Measurements from ENCODE around the gene L3MBTL4.

The L3MBTL4 gene

DNA sequence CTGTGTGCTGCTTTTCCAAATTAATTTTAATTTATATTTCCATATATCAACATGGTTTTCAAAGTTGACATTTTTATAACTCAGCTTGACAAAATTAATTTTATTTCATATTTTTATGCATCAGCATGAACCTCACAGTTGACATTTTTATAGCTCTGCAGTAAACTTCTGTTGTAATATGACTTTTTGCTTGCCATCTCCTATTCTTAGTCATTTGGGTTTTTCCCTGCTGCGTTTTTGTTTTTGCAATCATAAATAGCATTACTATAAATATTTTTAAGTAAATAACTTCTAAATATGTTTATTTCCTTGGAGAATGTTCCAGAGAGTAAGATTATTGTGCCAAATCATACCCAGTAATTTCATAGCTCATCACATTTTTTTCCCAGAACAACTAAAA is 21.0 kb upstream of the L3MBTL4 start:
- no peak for TF ChIP-seq CTCF (IDR thresholded peaks at IDR 0.05; ENCODE audit: low read depth, low read length, missing control alignments)
- no peak for DNase-seq (ENCODE audit: low read depth)
- no peak overlapping the region for H3K4me3 ChIP-seq (ENCODE audit: low read depth, low read length)

DNA sequence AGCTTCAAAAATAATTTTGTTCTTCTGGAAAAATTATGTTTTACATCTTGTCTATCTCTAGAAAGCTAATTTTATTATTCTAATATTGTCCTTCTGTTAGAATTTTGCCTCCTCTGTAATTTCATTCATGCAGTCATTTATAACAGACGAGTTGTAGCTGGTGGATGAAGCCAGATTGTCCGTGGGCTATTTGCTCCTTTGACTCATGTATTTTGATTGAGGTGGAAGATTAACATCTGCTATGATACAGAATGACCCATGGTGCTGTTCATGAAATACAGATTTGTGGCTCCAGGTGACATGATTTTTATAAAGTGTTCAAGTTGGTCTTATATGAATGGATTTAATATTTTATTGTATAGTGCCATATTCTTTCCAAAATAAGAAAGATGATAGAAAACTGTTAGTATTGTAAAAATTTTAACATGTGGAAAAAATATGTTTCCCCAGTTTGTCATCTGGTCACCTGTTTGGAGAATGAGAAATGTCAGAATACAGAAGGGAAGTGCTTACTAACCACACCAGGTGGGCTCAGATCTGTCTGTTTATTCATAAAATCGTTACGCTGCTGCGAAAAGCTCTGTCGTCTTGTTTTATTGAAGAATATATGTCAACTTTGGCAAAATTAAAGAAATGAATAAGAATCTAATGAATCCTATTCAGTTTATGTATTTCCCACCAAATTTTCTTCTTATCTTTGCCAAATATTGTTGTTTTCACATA is 20.4 kb upstream of the L3MBTL4 start:
- no peak for DNase-seq (ENCODE audit: low read depth)
- H3K4me3 ChIP-seq (ENCODE audit: low read depth, low read length) = no peak overlapping the region
- no peak for TF ChIP-seq CTCF (IDR thresholded peaks at IDR 0.05; ENCODE audit: low read depth, low read length, missing control alignments)

DNA sequence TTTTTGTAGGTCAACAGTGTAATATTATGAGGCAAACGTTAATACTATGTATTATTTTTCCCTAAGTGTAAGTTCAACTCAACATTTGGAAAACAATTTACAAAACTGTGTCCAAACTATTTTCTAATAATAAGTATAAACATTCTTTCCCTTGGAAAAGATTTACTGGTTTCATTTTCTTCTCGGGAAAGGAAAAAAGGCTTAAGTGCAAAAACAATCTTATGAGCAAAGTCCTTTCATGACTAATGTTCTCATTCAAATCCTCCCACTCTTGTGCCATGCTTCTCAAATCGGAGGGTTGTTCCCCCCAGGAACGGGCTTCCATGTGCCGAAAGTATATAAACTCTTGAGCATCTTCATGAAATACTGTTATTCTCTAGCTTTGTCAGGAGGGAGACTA is 19.8 kb upstream of the L3MBTL4 start:
- no peak for TF ChIP-seq CTCF (IDR thresholded peaks at IDR 0.05; ENCODE audit: low read depth, low read length, missing control alignments)

GRCh38 chr18:6431659-6432318 is 17.1 kb upstream of the L3MBTL4 start:
- DNase-seq (ENCODE audit: low read depth) = no peak
- H3K4me3 ChIP-seq (ENCODE audit: low read depth, low read length) = no peak overlapping the region
- no peak for TF ChIP-seq CTCF (IDR thresholded peaks at IDR 0.05; ENCODE audit: low read depth, low read length, missing control alignments)

More for the DNA sequence above, 19.8 kb upstream of the L3MBTL4 start:
- H3K4me3 ChIP-seq (ENCODE audit: low read depth, low read length) = no peak overlapping the region
- DNase-seq (ENCODE audit: low read depth) = no peak

DNA sequence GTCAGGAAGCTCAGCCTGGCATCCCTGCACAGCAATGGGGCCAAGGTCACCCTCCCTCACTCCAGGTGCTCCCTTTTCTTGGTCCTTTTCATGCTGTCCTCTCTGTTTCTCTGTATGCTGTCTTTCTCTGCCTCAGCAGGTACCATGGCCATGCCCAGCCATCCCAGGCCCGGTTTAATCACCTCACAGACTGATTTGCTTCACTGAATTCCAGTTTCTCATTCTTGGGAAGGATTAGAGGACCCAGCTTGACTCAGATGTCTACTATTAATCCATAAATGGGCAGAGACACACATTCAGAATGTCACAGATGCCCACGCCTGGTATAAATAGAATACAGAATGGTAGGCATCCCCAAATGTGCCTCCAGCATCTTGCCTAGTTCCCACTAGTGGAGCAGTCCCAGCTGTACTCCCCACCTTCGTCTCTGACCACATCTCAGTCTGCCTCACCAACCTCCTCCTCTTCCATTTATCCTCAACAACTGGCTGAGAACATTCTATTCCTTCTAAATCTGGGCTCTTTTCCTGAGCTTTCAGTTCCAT is 14.2 kb upstream of the L3MBTL4 start:
- TF ChIP-seq CTCF (IDR thresholded peaks at IDR 0.05; ENCODE audit: low read depth, low read length, missing control alignments) = no peak
- no peak for DNase-seq (ENCODE audit: low read depth)
- no peak overlapping the region for H3K4me3 ChIP-seq (ENCODE audit: low read depth, low read length)

DNA sequence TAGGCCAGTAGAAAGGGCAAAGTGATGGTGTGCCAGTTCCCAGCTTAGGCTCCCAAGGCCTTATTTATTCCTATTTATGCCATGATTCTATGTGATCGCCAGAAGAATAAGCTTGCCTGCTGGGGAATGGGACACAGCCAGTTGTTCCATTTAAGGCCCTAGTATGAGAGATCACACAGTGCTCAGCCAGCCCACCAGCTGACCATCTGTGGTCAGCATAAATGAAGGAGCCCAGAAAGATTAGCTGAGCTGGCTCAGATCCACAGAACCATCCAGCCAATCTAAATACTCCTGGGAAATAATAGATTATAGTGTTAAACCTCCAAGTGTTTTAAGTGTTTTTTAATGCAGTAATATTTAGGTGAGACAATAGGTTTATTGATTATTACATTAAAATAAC is 12.6 kb upstream of the L3MBTL4 start:
- DNase-seq (ENCODE audit: low read depth) = no peak
- H3K4me3 ChIP-seq (ENCODE audit: low read depth, low read length) = no peak overlapping the region
- TF ChIP-seq CTCF (IDR thresholded peaks at IDR 0.05; ENCODE audit: low read depth, low read length, missing control alignments) = no peak

All from GM12864 (cell line).